Spleen (tissue), 11 donors: Measurements from ENCODE around the gene SFPQ. TPM values are rescaled to one million over a fixed set of nuclear protein-coding genes. Genes with fewer than 3 reads are reported as not detected.

Experiments used
- DNase-seq: peaks from one replicate; pipeline ENCODE4 v3.0.0-alpha.2; 2020
- H3K27ac ChIP-seq, 8 donors: fragments of 200-600 bp; sonication (generic) in 7 of 8; 1 replicate in 4 of 8; 2 replicates in 4 of 8; pipeline versions ENCODE4 v1.5.0 to v1.8.0; 2016 to 2021; ENCODE audit warnings: inconsistent platforms in 4 of 8, mild to moderate bottlenecking in 4 of 8, moderate library complexity in 1 of 8
- H3K27me3 ChIP-seq, 7 donors: fragments of 200-600 bp; sonication (generic) in 6 of 7; replicated peaks in 1 of 7; 1 replicate in 4 of 7; 2 replicates in 3 of 7; pipeline versions ENCODE4 v1.5.0 to v1.8.0; 2016 to 2021; ENCODE audit warnings: inconsistent platforms in 3 of 7, mild to moderate bottlenecking in 1 of 7
- H3K36me3 ChIP-seq, 6 donors: fragments of 200-600 bp; sonication (generic) in 5 of 6; 1 replicate in 4 of 6; 2 replicates in 2 of 6; pipeline versions ENCODE4 v1.5.0 to v1.8.0; 2016 to 2021; ENCODE audit warnings: inconsistent platforms in 2 of 6
- H3K4me1 ChIP-seq, 6 donors: fragments of 200-600 bp; sonication (generic) in 5 of 6; 1 replicate in 3 of 6; 2 replicates in 3 of 6; pipeline versions ENCODE4 v1.5.0 to v1.8.0; 2016 to 2021; ENCODE audit warnings: inconsistent platforms in 3 of 6
- H3K4me3 ChIP-seq, 8 donors: fragments of 200-600 bp; sonication (generic) in 7 of 8; 1 replicate in 4 of 8; 2 replicates in 4 of 8; pipeline versions ENCODE4 v1.5.0 to v1.8.0; 2016 to 2021; ENCODE audit warnings: inconsistent platforms in 4 of 8, mild to moderate bottlenecking in 4 of 8, moderate library complexity in 2 of 8
- H3K9me3 ChIP-seq, 8 donors: fragments of 200-600 bp; sonication (generic) in 7 of 8; 1 replicate in 4 of 8; 2 replicates in 4 of 8; pipeline versions ENCODE4 v1.5.0 to v1.8.0; 2016 to 2021; ENCODE audit warnings: inconsistent platforms in 4 of 8
- POLR2A ChIP-seq, 3 donors: fragments of 450-650 bp; IDR thresholded peaks; one replicate each; pipeline ENCODE4 v1.5.1; 2017; ENCODE audit warnings: antibody characterized with exemption in 3 of 3, mild to moderate bottlenecking in 1 of 3
- POLR2AphosphoS5 ChIP-seq, 3 donors: sonication (generic); formaldehyde crosslinking; IDR thresholded peaks; one replicate each; pipeline ENCODE4 v1.5.1; 2017; ENCODE audit warnings: antibody characterized with exemption in 3 of 3
- WGBS, 5 donors: extraction: QIAGEN DNeasy Blood & Tissue Kit in 3 of 5; methylation state at CpG; one replicate each; pipeline versions ENCODE4 v1.1.5 to v1.1.7; 2013 to 2018; 5-methylcytosine and 5-hydroxymethylcytosine counted together
- intact Hi-C: fragments of 100-400 bp; cut with DNase I; formaldehyde crosslinking; loops from one replicate; pipeline ENCODE4 v1.15.0; 2023; ENCODE audit warnings: low total_unique reads
- polyA plus RNA-seq, 3 donors: library from polyadenylated mRNA; stranded (reverse); fragments of 200-250 nt; gene quantifications; one replicate each; pipeline ENCODE4 v1.2.1, GENCODE V29; 2013
- total RNA-seq, 7 donors: library from RNA; depleted of rRNA in 3 of 7; stranded (reverse); fragments of >200 nt in 3 of 7; fragmentation: NEBNext Ultra II Directional in 4 of 7; extraction: Animal tissue kit (Norgen Biotek cat#: 25700) in 4 of 7; gene quantifications; one replicate each; pipeline versions ENCODE4 v1.1.0 to v1.2.1, GENCODE V29; 2016 to 2021
- TF ChIP-seq, protein P1 (sequence below), 11 experiments: fragments of 200-600 bp in 7 of 11; fragments of 450-650 bp in 4 of 11; sonication (generic) in 4 of 11; IDR thresholded peaks in 8 of 11; conservative IDR thresholded peaks in 3 of 11; 1 replicate in 7 of 11; 2 replicates in 4 of 11; pipeline versions ENCODE4 v1.4.0 to v1.8.0; 2016 to 2021; ENCODE audit warnings: antibody characterized with exemption in 11 of 11, inconsistent platforms in 4 of 11, mild to moderate bottlenecking in 1 of 11
- donor health status: healthy with polysubstance abuse.
- donor health status: DM: no; HTN: no; CAD: no; lungs with moderate emphysema.
- donor health status: DM: no; HTN: no; CAD: no.
- donor health status: Bipolar disorder and iron deficiency.
- donor health status: healthy.
- donor health status: DM: no; HTN: no; CAD: no.
- donor health status: DM: yes; HTN: yes; CAD: no.

The SFPQ gene
- total and polyA plus RNA-seq, 10 donors, result 171 to 292 (median 247) TPM

DNA sequence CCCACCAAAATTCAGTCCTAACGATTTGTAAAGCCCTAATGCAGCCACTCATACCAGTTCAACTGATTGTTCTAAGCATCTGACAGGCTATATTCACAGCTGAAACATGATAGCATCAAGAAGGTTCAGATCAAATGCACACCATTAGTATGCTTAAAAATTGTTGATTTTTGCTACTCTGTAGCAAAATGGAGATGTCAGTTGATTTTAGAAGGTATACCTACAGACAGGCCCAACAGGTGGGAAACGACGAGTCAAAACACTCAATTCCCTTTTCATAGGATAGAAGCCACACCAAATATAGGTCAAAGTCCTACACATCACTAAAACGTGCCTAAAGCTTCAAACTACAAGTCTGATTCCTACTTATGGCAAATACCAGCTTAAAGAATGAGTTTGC is 6.7 kb downstream of the SFPQ start:
- Histone ChIP-seq H3K36me3 (peaks cover 4 to 100% (median 97%) of the 10 kb centered on the region in 6 donors), H3K27me3 (no peaks in the 10 kb centered on the region), H3K4me1 (peaks cover 38 to 100% (median 96%) of the 10 kb centered on the region in 6 donors), H3K4me3 (no peak overlapping the region), H3K27ac (no peak overlapping the region), H3K9me3 (no peaks in the 10 kb centered on the region)
- WGBS, 5 donors, result 57 to 68% (median 68%) methylated on average over 4 of the region's 4 CpGs
- intact Hi-C loops, result loop anchor here (10.0 kb wide), 1 partner anchor 171 kb away; no protein-coding TSS in a partner anchor
- DNase-seq, result no peak
- TF ChIP-seq POLR2A (IDR thresholded peaks at IDR 0.05) (no peak), POLR2AphosphoS5 (IDR thresholded peaks at IDR 0.05) (no peak)
- TF ChIP-seq, protein P1, sequence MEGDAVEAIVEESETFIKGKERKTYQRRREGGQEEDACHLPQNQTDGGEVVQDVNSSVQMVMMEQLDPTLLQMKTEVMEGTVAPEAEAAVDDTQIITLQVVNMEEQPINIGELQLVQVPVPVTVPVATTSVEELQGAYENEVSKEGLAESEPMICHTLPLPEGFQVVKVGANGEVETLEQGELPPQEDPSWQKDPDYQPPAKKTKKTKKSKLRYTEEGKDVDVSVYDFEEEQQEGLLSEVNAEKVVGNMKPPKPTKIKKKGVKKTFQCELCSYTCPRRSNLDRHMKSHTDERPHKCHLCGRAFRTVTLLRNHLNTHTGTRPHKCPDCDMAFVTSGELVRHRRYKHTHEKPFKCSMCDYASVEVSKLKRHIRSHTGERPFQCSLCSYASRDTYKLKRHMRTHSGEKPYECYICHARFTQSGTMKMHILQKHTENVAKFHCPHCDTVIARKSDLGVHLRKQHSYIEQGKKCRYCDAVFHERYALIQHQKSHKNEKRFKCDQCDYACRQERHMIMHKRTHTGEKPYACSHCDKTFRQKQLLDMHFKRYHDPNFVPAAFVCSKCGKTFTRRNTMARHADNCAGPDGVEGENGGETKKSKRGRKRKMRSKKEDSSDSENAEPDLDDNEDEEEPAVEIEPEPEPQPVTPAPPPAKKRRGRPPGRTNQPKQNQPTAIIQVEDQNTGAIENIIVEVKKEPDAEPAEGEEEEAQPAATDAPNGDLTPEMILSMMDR (IDR thresholded peaks at IDR 0.05 in 8 of 11, conservative IDR thresholded peaks at IDR 0.05 in 3 of 11), result no peak

DNA sequence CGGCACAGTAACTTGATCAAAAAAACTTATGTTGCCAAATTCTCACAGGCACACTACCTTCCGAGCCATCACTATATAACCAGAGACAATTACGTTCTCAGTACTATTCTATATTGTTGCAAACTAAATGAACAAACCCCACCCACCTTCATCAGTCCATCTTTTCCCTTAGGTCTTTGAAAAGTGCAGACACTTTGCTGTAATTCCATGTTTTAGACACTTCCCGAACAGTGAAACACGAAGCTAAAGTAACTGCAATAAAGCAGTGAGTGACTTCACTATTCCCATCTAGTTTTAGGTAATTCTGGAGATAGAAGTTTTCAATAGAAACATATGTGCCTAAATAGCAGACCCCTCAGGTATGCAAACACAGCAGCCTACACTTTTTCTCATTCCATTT is 7.7 kb downstream of the SFPQ start:
- H3K4me1 ChIP-seq, result peaks cover 32 to 100% (median 96%) of the 10 kb centered on the region in 6 donors
- intact Hi-C loops, result loop anchor here (10.0 kb wide), 1 partner anchor 170 kb away; no protein-coding TSS in a partner anchor
- no peak for DNase-seq

DNA sequence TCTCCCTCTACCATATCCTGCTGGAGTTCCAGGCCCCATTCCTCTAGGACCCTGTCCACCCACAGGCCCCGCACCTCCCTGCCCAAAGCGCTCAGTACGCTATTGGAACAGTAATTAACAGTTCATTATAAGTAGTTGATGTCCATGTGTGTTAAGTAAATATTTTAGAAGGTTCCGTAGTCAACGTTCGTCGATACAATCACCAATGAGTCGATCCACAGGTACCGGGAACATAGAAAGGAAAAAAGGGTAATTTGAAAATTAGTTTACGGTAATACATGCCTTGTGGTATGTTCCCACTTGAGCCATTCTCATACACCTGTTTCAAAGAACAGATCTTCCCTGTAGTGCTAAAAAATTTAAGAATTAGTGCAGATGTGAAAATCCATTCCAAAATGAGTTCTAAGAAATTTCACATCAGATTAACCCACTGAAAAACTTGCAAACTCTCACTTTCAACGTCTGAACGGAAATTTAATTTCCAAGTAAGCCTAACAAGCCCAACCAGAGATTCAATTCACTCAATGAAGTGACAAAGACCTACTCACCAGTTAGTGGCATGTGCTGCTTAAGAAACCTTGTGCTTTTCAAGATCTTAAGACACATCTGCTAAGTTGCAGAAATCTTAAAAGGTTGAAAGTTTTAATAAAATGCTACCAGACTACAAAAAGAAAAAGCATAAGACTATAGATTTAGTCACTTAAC is 8.3 kb downstream of the SFPQ start:
- intact Hi-C loops, result loop anchor here (10.0 kb wide), 1 partner anchor 170 kb away; no protein-coding TSS in a partner anchor
- Histone ChIP-seq H3K36me3 (peaks cover 3 to 100% (median 99%) of the 10 kb centered on the region in 6 donors), H3K4me3 (no peak overlapping the region), H3K27me3 (no peaks in the 10 kb centered on the region), H3K27ac (no peak overlapping the region), H3K9me3 (no peaks in the 10 kb centered on the region), H3K4me1 (peaks cover 26 to 100% (median 96%) of the 10 kb centered on the region in 6 donors)
- TF ChIP-seq POLR2AphosphoS5 (IDR thresholded peaks at IDR 0.05) (peak in 2 of 3 donors; percentile 22 to 36), POLR2A (IDR thresholded peaks at IDR 0.05) (no peak)
- 86 to 87% (median 86%) methylated on average over 12 of the region's 12 CpGs for WGBS, 5 donors
- no peak for DNase-seq

More for the DNA sequence above, 7.7 kb downstream of the SFPQ start:
- H3K4me3 ChIP-seq, result no peak overlapping the region
- no peaks in the 10 kb centered on the region for H3K9me3 ChIP-seq
- no peak overlapping the region for H3K27ac ChIP-seq
- H3K36me3 ChIP-seq, result peaks cover 3 to 100% (median 99%) of the 10 kb centered on the region in 6 donors
- TF ChIP-seq POLR2A (IDR thresholded peaks at IDR 0.05) (no peak), POLR2AphosphoS5 (IDR thresholded peaks at IDR 0.05) (no peak)
- TF ChIP-seq, protein P1 (IDR thresholded peaks at IDR 0.05 in 8 of 11, conservative IDR thresholded peaks at IDR 0.05 in 3 of 11), result no peak
- no peaks in the 10 kb centered on the region for H3K27me3 ChIP-seq
- 72 to 78% (median 75%) methylated on average over 5 of the region's 5 CpGs for WGBS, 5 donors

DNA sequence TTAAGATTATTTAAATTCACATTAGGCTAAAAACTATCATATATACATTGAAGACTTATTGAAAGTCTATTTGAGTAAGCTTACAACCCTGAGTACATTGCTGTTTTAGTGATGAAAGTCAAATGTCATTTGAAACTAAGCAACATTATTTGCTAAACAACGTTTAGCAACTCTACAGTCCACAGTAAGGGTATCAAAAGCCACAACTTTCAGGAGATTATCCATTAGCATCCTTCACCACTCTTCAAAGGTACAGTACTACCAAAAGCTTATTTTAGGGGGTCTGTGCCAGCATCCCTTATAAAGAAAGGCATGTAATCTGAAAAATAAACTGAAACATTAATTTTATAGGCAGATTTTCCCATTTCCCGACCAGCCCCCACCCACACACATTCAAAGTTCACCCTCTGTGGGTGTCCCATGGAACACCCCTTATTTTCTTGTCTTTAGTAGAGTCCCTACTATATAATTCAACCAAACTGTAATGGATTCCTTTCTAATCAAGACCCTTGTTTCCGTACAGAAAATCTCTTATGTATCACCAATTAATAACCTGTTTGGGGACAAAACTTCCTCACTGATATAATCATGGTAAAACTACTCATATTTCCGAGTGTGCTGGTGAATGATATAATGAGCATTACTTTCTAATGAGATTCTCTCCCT is 11.0 kb downstream of the SFPQ start:
- intact Hi-C loops, result loop anchor here (10.0 kb wide), 1 partner anchor 167 kb away; no protein-coding TSS in a partner anchor
- H3K4me1 ChIP-seq, result peaks cover 15 to 91% (median 79%) of the 10 kb centered on the region in 6 donors
- H3K9me3 ChIP-seq, result no peaks in the 10 kb centered on the region

More for the DNA sequence above, 11.0 kb downstream of the SFPQ start:
- no peaks in the 10 kb centered on the region for H3K27me3 ChIP-seq
- 56 to 75% (median 64%) methylated on average over 4 of the region's 4 CpGs for WGBS, 5 donors
- no peak overlapping the region for H3K4me3 ChIP-seq
- H3K36me3 ChIP-seq, result peaks cover 3 to 100% (median 97%) of the 10 kb centered on the region in 6 donors
- no peak for DNase-seq
- TF ChIP-seq POLR2AphosphoS5 (IDR thresholded peaks at IDR 0.05) (no peak), POLR2A (IDR thresholded peaks at IDR 0.05) (no peak)
- TF ChIP-seq, protein P1 (IDR thresholded peaks at IDR 0.05 in 8 of 11, conservative IDR thresholded peaks at IDR 0.05 in 3 of 11), result no peak
- no peak overlapping the region for H3K27ac ChIP-seq
